SK-N-MC (cell line): Measurements from ENCODE around the gene SIRPB1.

Experiments
- EZH2 ChIP-seq: fragments of 200-600 bp; sonication (generic); IDR thresholded peaks from one replicate; pipeline ENCODE4 v1.6.1; 2017; ENCODE audit warnings: antibody characterized with exemption
- POLR2AphosphoS5 ChIP-seq: IDR thresholded peaks from 2 replicates; pipeline ENCODE4 v1.6.1; 2012; ENCODE audit warnings: mild to moderate bottlenecking, low read depth, low read length, borderline replicate concordance

- TF ChIP-seq POLR2AphosphoS5 (no peak), EZH2 (no peak)
Measured at GRCh38 chr20:1631309-1632151, 11.7 kb upstream of the SIRPB1 start.
